Loucy (cell line): ENCODE results near the gene RNF223.

Source experiments
- CTCF ChIP-seq: fragments of 200-600 bp; sonication (generic); conservative IDR thresholded peaks from 2 replicates; pipeline ENCODE4 v1.5.1; 2014; ENCODE audit warnings: mild to moderate bottlenecking, antibody characterized with exemption, low read length
- EZH2phosphoT487 ChIP-seq: fragments of 200-600 bp; IDR thresholded peaks from 2 replicates; pipeline ENCODE4 v1.6.1; 2018; ENCODE audit warnings: antibody characterized with exemption, mild to moderate bottlenecking, moderate library complexity, borderline replicate concordance

- TF ChIP-seq CTCF (no peak), EZH2phosphoT487 (no peak)
Observed at GRCh38 chr1:1088029-1088800, 14.1 kb upstream of the RNF223 start.
